ENCODE data around the gene CLIP2.
A peak's percentile ranks its signal among the peaks of the same experiment; 100 is the strongest.
"Not testable (repeated sequence)": the region's sequence is repeated elsewhere in the genome, so short reads cannot be mapped to it uniquely, and the experiment has no call there.

Gene CLIP2

DNA sequence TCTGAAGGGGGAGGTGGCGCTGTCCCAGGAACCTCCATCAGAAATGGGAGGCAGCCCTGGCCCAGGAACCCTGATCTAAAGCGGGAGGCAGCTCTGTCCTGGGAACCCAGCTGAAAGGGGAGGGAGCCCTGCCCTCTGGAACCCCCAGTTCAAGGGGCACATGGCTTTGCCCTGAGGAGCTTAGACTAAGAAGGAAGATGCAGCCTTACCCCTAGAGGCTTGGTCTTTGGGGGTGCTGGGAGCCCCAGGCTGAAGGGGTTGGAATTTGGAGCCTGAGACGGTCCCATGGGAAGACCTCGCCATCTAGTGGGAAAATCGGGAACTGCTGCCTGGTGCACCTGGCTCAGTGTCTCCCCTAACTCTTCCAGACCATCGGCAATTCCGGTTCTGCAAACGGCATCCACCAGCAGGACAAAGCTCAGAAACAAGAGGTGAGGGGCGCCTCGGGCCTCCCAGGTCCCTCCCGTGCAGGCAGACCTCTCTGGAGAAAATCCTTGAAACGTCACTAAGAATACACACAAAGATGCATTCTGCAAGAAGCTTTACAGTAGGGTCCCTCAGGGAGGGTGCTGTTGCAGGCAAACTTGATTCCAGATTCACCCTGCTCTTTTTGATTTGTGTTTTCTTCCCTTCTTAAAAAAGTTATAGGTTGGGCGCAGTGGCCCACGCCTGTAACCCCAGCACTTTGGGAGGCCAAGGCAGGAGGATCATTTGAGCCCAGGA, 112.1 kb downstream of the CLIP2 start:
- peak in 47 of 56 donors; percentile 13 to 85 (median 40) for DNase-seq

DNA sequence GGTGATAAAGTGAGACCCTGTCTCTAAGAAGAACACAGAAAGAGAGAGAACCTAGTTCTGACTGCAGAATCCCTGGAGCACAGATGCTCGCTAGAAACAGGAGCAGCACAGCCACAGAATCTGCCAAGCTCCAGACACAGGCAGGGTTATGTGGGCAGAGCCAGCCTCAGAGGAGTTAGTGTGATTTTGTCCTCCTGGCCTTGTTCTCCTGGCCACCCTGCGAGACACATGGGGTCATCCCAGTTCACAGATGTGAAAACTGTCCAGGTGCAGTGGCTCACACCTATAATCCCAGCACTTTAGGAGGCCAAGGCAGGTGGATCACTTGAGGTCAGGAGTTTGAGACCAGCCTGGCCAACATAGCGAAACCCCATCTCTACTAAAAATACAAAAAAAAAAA, 113.5 kb downstream of the CLIP2 start:
- not testable (repeated sequence) for DNase-seq

DNA sequence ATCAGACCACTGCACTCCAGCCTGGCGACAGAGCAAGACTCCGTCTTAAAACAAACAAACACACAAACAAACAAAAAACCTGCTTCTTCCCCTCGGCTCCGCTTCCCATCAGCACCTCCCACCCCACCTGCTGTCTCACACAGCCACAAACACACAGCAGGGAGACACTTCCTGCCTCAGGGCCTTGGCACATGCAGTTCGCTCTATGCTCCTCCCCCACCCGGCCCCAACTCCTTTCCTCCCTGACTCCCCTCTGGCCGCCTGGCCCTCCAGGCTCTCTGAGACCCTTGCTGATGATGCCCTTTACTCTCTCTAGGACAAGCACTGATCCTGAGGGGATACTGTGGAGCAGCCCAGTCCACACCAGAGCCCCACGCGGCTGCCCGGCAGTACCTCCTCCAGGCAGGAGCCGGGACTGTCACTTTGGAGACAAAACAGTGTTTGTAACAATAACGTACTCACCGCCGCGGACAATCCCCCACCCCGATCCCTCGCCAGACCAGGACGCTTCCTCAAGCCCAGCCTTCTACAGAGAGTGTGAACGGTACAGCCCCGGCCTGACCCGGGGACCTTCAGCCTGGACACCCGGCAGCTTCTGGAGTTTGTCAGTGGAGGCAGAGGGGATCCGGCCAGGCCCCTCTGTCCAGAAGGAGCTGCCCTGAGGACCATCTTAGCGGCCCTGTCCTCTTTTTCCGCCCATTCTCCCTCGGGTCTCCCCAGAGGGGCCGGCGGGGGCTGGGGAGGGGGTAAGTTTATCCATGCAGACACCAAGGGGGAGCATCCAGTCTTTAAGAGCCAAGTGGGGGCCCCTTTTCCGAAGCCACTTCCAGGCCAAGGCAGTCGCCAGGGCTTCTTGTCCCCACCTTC, 114.5 kb downstream of the CLIP2 start:
- DNase-seq, result no peak

GRCh38 chr7:74404388-74404700, 115.1 kb downstream of the CLIP2 start:
- no peak for DNase-seq

DNA sequence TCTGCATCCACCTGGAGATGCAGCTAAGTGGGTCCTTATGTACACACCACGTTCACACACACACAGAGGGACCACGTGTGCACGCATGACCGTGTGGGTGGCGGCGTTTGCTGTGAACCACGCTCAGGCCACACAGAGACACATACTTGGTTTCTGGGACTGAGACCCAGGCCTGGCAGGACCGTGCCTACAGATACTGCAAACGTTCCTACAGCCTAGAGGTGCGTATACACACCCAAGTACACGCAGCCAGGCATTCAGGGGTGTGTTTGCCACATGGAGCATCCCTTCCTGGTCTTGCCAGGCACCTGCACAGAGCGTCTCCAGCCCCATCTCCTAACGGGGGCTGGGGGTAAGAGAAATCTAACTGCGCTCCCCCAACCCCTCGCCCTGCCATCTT, 115.5 kb downstream of the CLIP2 start:
- DNase-seq, result no peak

GRCh38 chr7:74405191-74405898, 116.1 kb downstream of the CLIP2 start:
- DNase-seq, result no peak

GRCh38 chr7:74405899-74406512, 116.8 kb downstream of the CLIP2 start:
- DNase-seq, result no peak

DNA sequence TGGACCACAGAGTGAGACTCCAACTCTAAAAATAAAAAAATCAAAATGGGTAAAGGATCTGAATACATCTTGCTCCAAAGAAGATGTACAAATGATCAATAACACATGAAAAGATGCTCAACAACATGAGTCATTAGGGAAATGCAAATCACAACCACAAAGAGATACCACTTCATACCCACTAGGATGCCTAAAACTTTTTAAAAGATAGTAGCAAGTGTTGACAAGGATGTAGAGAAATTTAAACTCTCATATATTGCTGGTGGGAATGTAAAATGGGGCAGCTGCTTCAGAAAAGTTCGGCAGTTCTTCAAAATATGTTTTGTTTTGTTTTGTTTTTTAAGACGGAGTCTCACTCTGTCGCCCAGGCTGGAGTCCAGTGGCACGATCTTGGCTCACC, 118.8 kb downstream of the CLIP2 start:
- DNase-seq, result no peak

DNA sequence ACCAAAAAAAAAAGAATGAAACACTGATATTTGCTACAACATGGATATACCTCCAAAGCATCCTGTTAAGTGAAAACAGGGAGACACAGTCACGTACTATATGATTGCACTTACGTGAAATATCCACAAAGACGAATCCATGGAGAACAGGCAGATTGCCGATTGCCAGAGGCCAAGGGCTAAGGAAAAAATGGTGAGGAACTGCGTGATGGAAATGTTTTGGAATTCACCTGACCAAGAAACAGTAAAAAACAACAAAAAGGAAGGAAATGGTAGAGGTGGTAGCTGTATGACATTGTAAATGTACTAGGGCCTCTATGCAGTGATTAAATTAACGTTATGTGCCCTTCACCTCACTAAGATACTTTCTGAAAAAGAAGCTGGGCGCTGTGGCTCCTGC, 120.4 kb downstream of the CLIP2 start:
- no peak for DNase-seq

- DNase-seq, result no peak
These were observed 121.6 kb downstream of the CLIP2 start for GRCh38 chr7:74410772-74411171.

DNA sequence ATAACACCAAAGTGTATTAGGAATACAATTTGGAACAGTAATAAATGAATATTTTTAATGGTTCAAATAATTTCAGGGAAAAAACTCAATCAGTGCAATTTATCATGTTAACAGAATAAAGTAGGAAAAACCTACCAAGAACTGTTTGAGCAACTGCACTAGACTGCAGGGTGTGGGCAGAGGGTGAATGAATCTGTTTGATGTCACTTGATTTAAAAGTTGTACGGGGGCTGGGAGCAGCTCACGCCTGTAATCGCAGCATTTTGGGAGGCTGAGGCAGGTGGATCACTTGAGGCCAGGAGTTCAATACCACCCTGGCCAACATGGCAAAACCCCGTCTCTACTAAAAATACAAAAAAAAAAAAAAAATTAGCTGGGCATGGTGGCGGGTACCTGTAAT, 122.4 kb downstream of the CLIP2 start:
- peak in 4 of 56 donors; percentile 2 to 25 (median 16) for DNase-seq

- no peak for DNase-seq
These were observed 122.8 kb downstream of the CLIP2 start for GRCh38 chr7:74412056-74412455.

- DNase-seq, result no peak
These were observed 123.4 kb downstream of the CLIP2 start for GRCh38 chr7:74412603-74413002.

- DNase-seq, result not testable (repeated sequence)
These were observed 125.6 kb downstream of the CLIP2 start for GRCh38 chr7:74414595-74415333.

GRCh38 chr7:74417419-74417971, 128.3 kb downstream of the CLIP2 start:
- peak in 50 of 56 donors; percentile 13 to 79 (median 48) for DNase-seq

DNA sequence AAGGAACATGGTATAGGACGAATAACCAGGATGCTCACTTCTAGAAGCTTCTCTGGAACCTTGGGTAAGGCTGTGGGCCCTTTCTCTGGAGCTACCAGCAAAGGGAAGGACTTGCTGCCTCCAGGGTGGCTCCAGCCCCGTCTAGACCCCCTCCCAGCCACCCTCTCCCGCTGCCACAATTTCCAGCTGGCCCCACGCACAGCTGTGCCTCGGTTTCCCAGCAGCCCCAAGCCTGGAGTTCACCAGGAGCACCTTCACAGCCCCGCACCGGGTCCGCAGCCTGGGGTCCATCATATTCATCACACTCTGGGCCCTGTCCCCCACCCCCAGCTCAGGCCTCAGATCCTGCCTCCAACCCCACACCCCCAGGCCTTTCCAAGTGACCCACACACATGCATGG, 128.9 kb downstream of the CLIP2 start:
- DNase-seq, result no peak

DNA sequence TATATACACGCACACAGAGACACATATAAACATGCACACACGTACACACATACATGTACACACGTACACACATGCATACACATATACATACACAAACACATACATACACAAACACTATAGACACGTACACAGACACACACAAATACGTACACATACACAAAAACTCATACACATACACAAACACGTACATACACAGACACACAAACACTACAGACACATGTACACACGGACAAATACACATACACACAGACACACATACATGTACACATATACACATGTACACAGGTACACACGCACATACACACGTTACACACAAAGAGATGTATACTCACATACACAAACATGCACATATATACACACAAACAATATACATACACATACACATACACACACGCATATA, 129.3 kb downstream of the CLIP2 start:
- DNase-seq, result no peak

DNA sequence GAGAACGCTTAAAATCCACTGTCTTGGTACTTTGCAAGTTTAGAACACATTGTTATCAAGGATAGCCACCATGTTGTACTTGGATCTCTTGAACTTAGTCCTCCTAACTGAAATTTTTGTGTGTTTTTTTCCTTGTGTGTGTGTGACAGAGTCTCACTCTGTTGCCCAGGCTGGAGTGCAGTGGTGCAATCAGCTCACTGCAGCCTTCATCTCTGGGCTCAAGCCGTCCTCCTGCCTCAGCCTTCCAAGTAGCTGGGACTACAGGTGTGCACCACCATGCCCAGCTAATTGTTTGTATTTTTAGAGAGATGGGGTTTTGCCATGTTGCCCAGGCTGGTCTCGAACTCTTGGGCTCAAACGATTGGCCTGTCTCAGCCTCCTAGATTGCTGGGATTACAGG, 130.0 kb downstream of the CLIP2 start:
- DNase-seq, result not testable (repeated sequence)

GRCh38 chr7:74420006-74420405, 130.8 kb downstream of the CLIP2 start:
- DNase-seq, result no peak

DNA sequence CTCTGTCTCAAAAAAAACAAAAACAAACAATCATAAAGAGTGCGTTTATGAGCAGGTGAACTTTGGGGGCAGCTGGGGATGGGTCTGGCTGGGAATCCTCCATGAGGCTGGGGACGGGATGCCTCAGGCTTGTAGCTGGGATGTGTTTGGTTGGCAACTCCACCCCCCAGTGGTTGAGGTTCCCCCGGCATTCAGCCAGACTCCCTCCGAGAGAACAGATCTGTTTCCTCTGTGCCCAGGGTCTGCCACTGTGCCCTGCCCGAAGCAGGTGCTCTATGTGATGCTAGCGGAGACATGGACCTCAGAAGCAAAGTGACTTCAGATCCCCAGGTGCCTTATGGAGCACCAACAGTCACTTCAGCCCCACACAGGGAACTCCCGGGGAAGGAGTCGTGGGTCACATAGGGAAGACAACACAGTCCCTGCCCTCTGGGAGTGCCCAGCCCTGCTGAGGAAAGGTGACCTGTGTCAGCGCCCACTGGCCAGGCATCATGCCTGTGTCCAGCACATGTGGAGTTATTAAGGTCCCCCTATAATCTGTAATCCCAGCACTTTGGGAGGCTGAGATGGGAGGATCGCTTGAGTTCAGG, 135.2 kb downstream of the CLIP2 start:
- DNase-seq, result no peak
